NCI-H1694 (cell line): ENCODE measurements around the gene CCDC88B.

Experiments
- DNase-seq: peaks from one replicate; lab custom pipeline; 2025; lab: John Stamatoyannopoulos, UW

The CCDC88B gene, protein sequence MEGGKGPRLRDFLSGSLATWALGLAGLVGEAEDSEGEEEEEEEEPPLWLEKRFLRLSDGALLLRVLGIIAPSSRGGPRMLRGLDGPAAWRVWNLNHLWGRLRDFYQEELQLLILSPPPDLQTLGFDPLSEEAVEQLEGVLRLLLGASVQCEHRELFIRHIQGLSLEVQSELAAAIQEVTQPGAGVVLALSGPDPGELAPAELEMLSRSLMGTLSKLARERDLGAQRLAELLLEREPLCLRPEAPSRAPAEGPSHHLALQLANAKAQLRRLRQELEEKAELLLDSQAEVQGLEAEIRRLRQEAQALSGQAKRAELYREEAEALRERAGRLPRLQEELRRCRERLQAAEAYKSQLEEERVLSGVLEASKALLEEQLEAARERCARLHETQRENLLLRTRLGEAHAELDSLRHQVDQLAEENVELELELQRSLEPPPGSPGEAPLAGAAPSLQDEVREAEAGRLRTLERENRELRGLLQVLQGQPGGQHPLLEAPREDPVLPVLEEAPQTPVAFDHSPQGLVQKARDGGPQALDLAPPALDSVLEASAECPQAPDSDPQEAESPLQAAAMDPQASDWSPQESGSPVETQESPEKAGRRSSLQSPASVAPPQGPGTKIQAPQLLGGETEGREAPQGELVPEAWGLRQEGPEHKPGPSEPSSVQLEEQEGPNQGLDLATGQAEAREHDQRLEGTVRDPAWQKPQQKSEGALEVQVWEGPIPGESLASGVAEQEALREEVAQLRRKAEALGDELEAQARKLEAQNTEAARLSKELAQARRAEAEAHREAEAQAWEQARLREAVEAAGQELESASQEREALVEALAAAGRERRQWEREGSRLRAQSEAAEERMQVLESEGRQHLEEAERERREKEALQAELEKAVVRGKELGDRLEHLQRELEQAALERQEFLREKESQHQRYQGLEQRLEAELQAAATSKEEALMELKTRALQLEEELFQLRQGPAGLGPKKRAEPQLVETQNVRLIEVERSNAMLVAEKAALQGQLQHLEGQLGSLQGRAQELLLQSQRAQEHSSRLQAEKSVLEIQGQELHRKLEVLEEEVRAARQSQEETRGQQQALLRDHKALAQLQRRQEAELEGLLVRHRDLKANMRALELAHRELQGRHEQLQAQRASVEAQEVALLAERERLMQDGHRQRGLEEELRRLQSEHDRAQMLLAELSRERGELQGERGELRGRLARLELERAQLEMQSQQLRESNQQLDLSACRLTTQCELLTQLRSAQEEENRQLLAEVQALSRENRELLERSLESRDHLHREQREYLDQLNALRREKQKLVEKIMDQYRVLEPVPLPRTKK (N-terminal part only)

DNA sequence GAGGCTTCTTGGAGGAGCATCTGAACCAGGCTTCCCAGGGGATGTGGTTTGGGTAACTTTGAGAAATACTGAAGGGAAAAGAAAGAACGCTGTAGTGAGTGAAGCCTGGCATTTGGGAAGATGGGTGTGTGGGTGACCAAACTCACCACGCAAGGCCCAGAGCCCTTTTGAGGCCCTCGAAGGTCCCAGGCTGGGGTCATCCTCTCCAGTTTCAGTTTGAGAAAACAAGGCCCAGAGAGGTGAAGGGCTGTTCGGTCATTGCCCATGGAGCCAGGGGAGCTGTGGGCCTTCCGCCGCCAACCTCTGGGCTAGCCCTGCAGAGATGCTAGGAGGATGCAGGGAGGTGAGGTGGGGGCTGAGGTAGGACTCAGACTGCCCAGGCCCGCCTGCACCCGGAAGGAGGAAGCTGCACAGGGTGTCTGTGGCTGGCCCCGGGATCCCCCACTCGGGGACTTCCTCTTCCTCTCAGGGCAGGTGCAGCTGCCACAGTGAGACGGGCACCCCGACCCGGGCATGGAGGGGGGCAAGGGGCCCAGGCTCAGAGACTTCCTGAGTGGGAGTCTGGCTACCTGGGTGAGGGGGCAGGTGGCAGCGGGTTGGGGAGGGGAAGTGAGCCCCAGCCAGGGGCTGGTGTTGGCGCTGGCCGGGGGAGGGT, at the start of gene CCDC88B:
TSS of gene CCDC88B (plus strand) at position 451 of the 655 bp plus-strand sequence. CDS start at position 514, 63 bp downstream.
- DNase-seq, result no peak

GRCh38 chr11:64290352-64291261, 49.4 kb upstream of the CCDC88B start:
- no peak for DNase-seq

GRCh38 chr11:64291262-64291751, 48.7 kb upstream of the CCDC88B start, which contains the start of gene KCNK4:
TSS of gene KCNK4 (plus strand) at chr11:64291302. CDS start at chr11:64293019, 1,717 bp downstream.
- DNase-seq, result no peak

GRCh38 chr11:64291752-64292459, 48.1 kb upstream of the CCDC88B start:
- no peak for DNase-seq

- DNase-seq, result no peak
Measured at GRCh38 chr11:64292460-64293254, 47.3 kb upstream of the CCDC88B start.

- DNase-seq, result no peak
Measured at GRCh38 chr11:64294774-64295173, 45.2 kb upstream of the CCDC88B start.

- DNase-seq, result no peak
Measured at GRCh38 chr11:64295760-64296159, 44.2 kb upstream of the CCDC88B start.

DNA sequence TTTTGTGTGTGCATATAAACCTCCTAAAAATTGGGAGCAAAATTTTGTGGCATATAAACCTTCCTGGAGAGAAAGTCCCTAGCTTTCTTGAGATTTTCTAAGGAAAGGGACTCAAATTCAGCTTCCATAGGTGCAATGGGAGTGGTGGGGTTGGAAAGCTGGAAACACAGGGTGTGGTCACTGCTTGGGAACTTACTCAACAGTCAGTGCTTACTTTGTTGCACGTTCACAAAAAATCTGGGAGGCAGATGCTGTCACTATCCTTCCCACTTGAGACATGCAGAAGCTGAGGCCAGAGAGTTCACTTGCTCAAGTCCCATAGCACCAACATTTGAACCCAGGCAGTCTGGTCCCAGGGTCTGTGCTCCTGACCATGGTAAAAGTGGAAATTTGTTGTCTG, 43.8 kb upstream of the CCDC88B start:
- no peak for DNase-seq

DNA sequence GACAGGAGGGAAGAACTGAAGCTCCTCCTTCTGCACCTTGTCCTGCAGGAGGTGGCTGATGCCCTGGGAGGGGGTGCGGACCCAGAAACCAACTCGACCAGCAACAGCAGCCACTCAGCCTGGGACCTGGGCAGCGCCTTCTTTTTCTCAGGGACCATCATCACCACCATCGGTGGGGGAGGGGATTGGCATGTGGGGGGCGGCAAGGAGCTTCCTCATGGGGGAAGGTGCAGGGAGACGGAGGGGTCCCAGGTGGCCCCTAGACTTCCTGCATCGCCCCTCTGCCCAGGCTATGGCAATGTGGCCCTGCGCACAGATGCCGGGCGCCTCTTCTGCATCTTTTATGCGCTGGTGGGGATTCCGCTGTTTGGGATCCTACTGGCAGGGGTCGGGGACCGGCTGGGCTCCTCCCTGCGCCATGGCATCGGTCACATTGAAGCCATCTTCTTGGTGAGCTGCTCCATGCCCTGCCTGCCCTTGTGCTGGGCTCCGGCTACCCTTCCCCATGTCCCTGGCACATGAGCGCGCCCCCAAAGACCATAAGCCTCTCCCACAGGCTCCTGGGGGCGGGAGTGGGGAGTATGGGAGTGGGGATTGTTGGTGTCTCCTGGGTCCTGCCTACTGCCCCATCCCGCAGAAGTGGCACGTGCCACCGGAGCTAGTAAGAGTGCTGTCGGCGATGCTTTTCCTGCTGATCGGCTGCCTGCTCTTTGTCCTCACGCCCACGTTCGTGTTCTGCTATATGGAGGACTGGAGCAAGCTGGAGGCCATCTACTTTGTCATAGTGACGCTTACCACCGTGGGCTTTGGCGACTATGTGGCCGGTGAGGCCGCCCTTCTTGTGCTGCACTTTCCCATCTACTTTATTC, 42.9 kb upstream of the CCDC88B start:
- DNase-seq, result no peak

GRCh38 chr11:64297699-64298358, 42.2 kb upstream of the CCDC88B start:
- DNase-seq, result no peak

DNA sequence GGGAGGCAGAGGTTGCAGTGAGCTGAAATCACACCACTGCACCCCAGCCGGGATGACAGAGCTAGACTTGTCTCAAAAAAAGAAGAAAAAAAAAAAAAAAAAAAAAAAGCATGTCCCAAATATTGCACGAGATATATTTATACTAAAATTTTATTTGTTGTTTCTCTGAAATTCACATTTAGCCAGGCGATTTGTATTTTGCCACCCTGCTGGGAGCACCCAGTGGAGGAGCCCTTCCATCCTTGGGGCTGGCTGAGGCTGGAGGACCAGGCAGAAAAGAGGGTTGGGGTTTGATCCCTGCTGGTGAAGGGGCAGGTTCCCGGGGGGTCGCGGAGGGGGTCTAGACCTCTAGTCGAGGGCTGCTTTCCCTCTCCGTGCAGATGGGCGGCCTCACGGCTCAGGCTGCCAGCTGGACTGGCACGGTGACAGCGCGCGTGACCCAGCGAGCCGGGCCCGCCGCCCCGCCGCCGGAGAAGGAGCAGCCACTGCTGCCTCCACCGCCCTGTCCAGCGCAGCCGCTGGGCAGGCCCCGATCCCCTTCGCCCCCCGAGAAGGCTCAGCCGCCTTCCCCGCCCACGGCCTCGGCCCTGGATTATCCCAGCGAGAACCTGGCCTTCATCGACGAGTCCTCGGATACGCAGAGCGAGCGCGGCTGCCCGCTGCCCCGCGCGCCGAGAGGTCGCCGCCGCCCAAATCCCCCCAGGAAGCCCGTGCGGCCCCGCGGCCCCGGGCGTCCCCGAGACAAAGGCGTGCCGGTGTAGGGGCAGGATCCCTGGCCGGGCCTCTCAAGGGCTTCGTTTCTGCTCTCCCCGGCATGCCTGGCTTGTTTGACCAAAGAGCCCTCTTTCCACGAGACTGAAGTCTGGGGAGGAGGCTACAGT, 40.8 kb upstream of the CCDC88B start:
- DNase-seq, result no peak

DNA sequence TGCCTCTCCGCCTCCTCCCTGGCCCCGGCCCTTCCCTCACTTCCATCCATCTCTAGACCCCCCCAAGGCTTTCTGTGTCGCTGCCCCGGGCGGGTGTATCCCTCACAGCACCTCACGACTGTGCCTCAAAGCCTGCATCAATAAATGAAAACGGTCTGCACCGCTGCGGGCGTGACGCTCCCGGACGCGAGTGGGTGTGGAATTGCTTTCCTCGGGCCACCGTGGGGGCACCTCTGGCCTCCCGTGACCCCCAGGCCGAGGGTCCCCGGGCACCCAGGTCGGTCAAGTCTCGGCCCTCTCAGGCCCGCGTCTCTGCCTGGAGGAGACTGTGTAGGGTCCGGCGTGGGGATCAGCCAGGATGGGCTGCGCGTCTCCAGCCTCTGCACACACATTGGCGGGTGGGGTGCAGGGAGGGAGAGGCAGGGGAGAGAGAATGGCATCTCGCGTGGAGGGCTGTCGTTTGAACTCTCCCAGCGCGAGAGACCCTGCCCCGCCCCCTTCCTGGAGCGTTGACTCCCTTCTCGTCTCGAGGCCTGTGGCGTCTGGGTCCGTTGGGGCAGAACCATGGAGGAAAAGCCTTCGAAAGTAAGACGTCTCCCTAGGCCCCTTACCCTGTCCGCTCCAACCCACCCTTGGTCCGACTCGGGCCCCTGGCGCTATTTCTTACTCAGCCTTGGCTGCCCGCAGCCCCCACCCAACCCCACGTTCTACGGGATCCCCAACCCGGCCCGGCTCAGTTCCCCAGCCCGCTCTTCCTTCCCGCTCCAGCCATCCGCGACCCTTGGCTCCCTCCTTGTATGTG, 40.0 kb upstream of the CCDC88B start, which contains the start of gene CATSPERZ:
TSS of gene CATSPERZ (plus strand) at position 512 of the 802 bp plus-strand sequence. CDS start at position 565, 53 bp downstream.
- no peak for DNase-seq

DNA sequence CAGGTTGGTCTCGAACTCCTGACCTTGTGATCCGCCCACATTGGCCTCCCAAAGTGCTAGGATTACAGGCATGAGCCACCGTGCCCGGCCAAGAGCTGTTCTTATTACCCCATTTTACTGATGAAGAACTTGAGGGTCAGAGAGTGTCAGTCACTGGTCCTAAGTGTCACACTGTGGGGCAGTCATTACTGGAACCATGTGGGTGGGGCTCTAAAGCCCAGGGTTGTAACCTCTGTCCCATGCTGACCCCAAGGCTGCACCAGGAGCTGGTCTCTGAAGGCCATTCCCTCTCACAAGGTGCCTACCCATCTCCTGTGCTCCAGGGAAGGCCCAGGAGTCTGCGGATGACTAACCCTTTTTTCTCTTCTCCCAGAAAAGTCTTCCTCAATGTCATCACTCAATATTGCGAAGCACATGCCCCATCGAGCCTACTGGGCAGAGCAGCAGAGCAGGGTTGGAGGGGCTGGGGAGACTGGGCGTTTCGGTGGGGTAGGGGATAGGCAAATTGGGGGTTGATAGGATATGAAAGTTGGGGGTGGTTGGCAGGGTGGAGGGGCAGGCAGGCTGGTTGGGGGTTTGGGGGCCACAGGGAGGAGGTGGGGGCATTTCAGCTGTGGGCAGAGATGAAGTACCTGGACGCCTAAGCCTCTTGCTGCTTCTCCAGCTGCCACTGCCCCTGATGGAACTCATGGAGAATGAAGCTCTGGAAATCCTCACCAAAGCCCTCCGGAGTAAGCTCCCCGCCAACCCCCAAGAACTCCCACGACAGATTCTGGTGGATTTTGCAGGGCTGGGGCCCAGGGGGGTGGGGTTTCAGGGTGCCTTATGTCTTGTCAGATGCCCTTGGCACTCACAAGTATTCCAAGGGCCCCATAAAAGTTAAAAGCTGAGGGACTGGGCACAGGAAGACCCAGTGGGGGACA, 36.6 kb upstream of the CCDC88B start:
- DNase-seq, result no peak

- DNase-seq, result no peak
Measured at GRCh38 chr11:64304032-64304315, 36.0 kb upstream of the CCDC88B start.
